GM18505 (cell line): Measurements from ENCODE around the gene PRKCE.

Experiments
- ATAC-seq: cut with Tn5 transposase; IDR thresholded peaks from one replicate; pipeline ENCODE4 v1.9.1; 2021; ENCODE audit not compliant: unreplicated experiment
- POLR2A ChIP-seq: IDR thresholded peaks from 4 replicates; pipeline ENCODE4 v1.6.1; 2011; ENCODE audit warnings: borderline replicate concordance; ENCODE audit not compliant: insufficient read depth, insufficient read length; ENCODE audit errors: extremely low read depth

PRKCE gene

GRCh38 chr2:46164529-46165301 is 513.2 kb downstream of the PRKCE start:
- no peak for TF ChIP-seq POLR2A
- ATAC-seq, result no peak

GRCh38 chr2:46165916-46166315 is 514.4 kb downstream of the PRKCE start:
- no peak for TF ChIP-seq POLR2A
- ATAC-seq, result no peak

GRCh38 chr2:46167406-46167805 is 515.9 kb downstream of the PRKCE start:
- TF ChIP-seq POLR2A, result no peak
- no peak for ATAC-seq

- no peak for TF ChIP-seq POLR2A
- ATAC-seq, result no peak
Observed at GRCh38 chr2:46167924-46168323, 516.4 kb downstream of the PRKCE start.

- no peak for ATAC-seq
- no peak for TF ChIP-seq POLR2A
Observed at GRCh38 chr2:46169467-46169866, 518.0 kb downstream of the PRKCE start.

GRCh38 chr2:46170026-46170425 is 518.6 kb downstream of the PRKCE start:
- ATAC-seq, result no peak
- TF ChIP-seq POLR2A, result no peak

GRCh38 chr2:46170611-46171350 is 519.3 kb downstream of the PRKCE start:
- no peak for ATAC-seq
- TF ChIP-seq POLR2A, result no peak

GRCh38 chr2:46171411-46171953 is 520.0 kb downstream of the PRKCE start:
- no peak for TF ChIP-seq POLR2A
- no peak for ATAC-seq

- no peak for TF ChIP-seq POLR2A
- no peak for ATAC-seq
Observed at GRCh38 chr2:46171996-46172546, 520.6 kb downstream of the PRKCE start.

- TF ChIP-seq POLR2A, result no peak
- no peak for ATAC-seq
Observed at GRCh38 chr2:46173030-46173429, 521.6 kb downstream of the PRKCE start.

GRCh38 chr2:46173636-46174250 is 522.3 kb downstream of the PRKCE start:
- no peak for TF ChIP-seq POLR2A
- ATAC-seq, result no peak

- no peak for ATAC-seq
- no peak for TF ChIP-seq POLR2A
Observed at GRCh38 chr2:46174345-46175170, 523.1 kb downstream of the PRKCE start.

- no peak for TF ChIP-seq POLR2A
- no peak for ATAC-seq
Observed at GRCh38 chr2:46175419-46175818, 523.9 kb downstream of the PRKCE start.

GRCh38 chr2:46177461-46178089 is 526.1 kb downstream of the PRKCE start:
- no peak for ATAC-seq
- no peak for TF ChIP-seq POLR2A
